GM19438 (cell line): ENCODE data around the gene NT5DC2.

Source experiments
- ATAC-seq: cut with Tn5 transposase; IDR thresholded peaks from one replicate; pipeline ENCODE4 v1.9.1; 2021; ENCODE audit warnings: low read depth; ENCODE audit not compliant: unreplicated experiment

NT5DC2 gene

DNA sequence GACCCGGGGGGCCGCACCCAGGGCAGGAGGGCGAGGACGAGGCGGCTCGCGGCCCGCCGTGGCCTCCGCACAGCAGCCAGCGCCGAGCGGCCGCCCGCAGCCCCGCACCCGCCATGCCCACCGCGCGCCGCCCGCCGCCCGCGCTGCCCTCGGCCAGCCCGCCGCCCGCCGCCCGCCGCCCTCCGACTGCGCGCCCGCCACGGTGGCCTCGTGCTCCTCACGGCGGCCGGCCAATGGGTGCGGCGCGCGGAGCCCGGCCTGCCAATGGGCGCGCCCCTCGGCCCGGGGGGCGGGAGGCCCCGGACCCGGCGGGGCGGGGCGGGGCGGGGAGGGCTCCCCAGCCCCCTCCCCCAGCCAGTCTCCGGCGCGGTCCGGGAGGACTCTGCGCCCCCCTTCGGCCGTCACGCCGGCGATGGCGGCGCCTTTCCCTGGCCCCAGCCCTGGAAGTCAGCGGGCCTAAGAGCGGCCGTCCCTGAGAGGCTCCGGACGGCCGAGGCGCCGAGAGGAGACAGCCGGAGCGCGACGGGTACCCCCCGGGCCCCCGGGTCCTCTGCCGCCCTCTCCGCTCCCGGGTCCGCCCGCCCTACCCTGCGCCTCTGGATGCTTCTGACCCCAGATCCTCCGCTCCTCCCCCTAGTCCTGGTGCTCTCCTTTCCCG is at the start of gene NT5DC2:
Gene NT5DC2, minus strand, starts transcription at position 235 of the 658 bp plus-strand sequence. Its CDS starts 120 bp downstream, at position 115.
- ATAC-seq, result no peak

DNA sequence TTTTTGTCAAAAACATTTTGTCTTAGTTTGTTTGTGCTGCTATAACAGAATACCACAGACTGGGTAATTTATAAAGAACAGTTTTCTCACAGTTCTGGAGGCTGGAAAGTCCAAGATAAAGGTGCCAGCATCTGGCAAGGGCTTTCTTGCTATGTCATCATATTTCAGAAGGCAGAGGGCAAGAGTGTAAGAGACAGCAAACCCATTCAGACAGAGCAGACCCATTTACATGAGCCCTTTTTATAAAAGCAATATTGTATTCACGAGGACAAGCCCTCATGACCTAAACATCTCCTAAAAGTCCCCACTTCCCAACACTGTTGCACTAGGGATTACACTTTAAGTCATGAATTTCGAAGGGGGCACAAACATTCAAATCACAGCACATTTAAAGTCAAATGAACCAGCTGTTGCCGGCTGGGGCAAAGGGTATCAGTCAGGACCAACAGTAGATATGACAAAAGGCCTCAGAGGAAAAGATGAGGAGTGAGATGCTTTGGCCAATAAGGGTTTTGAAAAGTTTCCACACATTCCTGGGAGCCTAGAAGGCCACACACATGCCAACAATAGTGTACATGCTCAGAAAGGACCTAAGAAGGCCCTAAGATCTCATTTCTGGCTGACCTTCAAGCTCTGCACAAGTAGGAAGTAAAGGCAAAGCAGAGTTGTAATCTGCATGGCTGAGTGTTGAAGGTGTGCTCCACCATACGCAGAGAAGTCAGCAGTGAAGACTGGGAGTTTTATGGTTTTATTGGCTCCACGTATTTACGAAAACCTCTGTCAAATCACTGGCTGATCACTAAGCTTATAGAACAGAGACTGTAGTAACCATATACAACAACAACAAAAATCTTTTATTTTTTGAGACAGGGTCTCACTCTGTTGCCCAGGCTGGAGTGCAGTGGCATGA is 40.7 kb upstream of the NT5DC2 start:
- ATAC-seq, result no peak

DNA sequence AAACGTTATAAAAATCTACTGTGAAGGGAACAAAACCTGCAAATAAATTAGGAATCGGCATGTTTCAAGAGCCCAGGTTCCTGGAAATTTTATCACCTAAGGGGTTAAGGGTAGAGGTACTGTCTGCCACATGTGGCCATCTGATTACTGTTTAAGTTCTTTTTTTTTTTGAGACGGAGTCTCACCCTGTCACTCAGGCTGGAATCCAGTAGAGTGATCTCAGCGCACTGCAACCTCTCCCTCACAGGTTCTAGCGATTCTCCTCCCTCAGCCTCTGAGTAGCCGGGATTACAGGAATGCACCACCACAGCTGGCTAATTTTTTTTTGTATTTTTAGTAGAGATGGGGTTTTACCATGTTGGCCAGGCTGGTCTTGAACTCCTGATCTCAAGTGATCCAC is 38.6 kb upstream of the NT5DC2 start:
- no peak for ATAC-seq

DNA sequence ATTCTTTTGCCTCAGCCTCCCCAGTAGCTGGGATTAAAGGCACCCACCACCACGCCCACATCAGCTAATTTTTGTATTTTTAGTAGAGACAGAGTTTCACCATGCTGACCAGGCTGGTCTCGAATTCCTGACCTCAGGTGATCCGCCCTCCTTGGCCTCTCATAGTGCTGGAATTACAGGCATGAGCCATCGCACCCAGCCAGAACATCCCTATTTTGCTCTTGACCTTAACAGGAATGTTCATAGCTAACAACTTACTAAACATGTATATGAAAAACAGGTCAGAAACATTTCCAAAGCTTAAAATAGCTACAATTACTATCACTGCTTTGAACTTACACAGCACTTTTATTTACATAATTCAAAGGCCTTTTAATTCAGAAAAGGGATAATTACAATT is 36.4 kb upstream of the NT5DC2 start:
- ATAC-seq, result no peak

DNA sequence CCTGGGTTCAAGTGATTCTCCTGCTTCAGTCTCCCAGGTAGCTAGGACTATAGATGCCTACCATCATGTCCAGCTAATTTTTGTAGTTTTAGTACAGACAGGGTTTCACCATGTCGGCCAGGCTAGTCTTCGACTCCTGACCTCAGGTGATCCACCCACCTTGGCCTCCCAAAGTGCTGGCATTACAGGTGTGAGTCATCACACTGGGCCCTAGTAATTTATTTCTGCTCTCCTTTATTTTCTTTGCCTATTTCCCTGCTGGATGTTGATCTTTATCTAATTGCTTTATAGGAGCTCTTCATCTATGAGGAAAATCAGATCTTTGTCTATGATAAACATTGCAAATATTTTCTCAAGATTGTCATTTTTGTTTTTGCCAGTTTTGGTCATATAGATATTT is 34.4 kb upstream of the NT5DC2 start:
- ATAC-seq, result no peak

DNA sequence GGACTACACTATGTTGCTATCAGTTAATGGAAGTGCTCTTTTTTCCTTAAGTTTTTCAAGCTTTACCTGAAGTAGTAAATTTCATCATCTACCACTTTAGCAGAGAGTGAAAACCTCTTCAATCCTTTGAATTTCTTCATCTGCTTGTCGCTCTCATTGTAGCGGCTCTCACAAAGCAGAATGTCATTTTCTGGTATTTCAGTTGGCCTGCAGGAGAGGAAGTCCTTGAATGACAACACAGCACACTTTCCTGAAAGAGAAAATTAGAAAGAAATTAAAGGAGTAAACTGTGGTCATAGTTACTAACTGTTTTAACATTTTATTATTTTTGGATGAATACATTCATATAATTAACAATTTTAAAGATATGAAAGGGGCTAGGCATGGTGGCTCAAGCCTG is 30.3 kb upstream of the NT5DC2 start:
- ATAC-seq, result no peak

DNA sequence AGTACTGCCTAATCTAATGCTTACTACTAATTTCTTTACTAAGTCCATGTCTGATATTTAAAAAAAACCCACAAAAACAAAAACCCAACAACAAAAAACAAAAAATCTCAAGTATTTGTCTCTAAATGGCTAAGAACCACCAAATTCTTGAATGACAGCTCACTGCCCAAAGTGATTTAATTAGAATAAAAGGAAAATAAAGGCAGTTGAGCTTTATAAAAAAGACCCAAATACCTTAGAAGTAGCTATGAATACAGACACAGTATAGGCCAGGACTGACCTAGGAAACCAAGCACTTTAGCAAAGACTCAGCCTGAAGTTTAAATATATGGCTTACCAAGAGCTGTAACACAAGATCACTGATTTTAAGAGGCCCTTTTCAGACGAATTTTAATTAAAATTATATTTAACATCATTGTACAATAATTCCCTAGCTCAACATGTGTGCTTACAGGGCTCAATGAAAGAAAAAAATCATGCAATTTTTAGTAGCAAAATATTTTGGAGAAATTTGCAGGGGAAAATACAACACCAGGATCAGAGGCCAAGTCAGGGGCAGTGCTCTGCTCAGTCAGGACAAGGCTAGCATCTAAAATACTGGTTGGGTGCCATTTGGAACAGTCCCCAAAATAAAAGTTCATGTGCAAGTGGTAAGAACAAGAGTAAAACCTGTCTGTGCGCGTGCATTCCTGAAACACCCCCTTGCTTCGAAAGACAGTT is 27.5 kb upstream of the NT5DC2 start:
- no peak for ATAC-seq

DNA sequence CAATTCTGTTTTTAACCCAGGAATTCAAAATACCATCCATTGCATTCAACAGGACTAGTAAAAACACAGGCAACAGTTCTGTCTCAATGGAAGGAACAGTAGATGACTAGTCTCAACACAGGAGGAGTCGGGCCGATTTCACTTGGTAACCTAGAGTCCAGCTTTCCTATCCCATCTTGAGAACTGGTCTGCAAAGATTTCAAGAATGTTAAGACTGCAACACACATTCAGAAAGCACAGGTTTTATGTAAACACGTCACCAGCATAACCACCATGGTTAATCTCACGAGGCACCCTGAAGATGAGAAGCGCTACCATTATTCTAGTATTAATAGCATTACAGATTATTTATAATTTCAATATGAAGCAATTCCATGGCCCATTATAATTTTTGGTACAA is 24.8 kb upstream of the NT5DC2 start:
- ATAC-seq, result no peak

DNA sequence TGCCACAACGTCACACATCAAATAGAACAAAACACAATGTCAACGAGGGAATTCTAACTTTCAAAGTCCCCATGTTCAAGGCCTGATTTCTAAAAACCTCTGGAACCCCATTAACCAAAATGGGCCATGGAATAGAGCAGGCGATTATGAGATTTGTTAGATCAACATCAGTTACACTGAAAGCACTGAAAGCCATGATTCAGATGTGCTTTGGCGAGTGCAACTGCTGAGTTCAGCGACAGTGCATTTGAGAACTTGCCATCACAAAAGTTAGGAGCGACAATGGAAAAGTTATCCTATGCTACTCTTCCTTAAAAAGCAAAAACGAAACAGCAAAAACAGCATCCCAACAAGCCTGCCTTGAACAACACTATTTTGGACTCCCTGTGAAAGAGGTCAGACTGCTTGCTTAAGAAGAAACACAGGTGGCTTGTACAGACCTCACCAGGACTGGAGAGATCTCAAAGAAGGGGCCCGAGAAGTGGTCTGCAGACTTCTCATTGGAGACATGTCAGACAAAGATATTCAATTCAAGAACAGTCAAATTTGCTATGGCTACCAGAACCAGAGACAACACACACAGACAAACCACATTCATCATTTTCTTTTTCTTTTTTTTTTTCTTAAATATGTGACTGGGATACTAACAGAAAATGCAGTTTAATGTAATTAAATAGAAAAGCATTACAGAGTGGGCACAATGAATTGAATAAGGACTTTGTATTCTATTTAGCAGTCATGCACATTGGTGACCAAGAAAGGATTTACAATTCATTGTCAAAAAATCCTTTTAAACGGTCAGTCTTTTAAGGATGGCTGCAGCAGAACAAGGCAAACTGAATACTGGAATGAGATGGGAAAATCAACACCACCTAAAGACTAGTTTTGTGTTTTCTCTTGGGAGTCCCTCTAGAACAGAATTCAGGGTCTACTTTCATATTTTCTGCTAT is 23.6 kb upstream of the NT5DC2 start:
- ATAC-seq, result no peak

DNA sequence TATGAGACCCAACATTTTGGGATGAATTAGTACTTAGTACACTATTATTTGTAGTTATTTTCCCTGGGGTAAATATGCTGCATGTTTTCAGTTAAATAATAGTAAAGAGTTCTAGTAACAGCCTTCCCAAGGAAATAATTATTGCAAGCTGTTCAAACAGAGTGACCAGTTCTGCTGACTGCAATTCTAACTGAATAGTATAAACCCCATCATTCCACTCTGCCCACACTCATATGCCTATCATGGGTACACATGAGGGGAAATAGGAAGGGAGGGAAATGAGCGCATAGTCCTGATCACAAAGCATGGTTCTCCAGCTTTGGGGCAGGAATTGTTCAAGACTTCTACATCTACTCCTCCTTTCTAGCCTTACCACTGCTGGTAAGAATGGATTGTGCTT is 21.4 kb upstream of the NT5DC2 start:
- no peak for ATAC-seq

DNA sequence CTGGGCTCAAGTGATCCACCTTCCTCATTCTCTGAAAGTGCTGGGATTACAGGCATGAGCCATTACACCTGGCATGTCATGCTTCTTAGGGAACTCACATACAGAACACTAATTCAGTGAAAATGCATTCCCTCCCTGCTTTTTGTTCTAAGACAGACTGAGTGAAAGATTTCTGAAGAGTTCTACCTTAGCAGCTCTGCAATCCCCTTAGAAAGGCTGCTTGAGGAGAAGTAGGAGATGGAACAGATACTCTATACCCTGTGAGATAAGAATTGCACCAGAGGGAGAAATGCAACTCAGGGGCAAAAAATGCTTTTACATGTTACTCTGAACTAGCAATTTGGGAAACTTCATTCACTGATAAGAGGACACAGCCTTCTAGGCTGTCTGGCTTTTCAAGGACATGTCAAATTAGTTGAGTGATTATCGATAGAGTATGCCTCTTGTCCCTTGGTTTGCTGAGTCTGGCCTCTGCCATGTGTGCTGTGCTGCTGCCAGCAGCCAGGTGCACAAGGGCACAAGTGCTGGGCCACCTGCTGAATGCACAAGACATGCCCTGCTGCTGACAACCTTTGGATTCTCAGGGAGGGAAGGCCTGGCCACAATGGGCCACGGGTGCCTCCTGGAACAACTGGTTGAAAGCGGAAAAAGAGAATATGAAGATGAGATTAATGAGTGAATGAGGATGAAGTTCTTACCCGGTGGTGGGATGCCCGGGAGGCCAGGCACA is 20.5 kb upstream of the NT5DC2 start:
- ATAC-seq, result no peak

DNA sequence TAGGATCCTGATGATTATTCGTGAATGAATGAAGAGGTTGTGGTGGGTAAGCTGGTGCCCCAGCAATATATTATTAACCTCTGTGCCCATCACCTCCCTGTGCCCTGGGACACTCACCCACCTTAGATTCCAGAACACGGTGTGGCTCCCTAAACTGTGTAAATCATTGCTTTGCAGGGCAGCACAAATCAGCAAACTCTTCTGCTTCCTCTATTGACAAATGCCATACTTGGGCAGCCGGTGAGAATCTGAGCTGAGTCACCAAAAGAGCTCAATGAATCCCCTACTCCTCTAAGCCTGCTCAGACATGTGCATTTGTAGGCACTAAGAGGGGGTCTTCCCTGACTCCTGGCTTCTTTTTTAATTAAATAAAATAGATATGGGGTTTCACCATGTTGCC is 18.4 kb upstream of the NT5DC2 start:
- ATAC-seq, result no peak

DNA sequence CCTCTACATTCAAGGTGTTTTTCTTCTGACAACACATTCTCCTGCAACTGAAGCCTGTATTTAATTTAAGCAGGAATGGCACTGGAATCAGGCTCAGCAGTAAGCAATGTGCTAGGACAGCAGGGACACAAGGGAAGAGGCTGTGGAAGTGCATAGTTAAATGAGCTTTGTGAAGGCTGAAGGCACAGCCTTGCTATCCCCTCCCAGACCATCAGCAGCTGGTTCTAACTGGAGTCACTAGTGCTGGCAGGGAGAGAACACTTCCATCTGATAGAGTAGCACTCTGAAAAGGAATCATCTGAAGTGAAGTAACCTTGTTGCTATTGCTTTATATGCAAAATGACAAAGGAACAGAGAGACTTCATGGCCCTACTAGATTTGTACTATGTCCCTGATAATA is 17.5 kb upstream of the NT5DC2 start:
- ATAC-seq, result no peak

DNA sequence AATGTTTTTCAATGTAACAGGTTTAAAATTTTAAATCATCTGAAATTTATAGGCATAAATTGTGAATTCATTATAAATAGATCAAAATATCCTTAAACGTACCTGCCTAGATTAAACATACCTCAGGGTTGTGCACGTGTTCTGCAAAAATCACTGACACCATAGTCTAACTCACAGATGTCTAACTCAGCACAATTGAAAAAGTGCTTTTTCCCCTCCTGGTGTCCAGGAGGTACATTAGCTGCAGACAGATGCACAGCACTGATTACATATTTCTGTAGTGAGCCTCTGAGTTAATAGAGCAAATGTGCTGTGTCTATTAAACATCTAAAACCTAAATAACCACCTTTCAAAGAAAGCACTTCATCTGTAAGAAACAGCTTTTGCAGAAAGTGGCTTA is 13.5 kb upstream of the NT5DC2 start:
- no peak for ATAC-seq

DNA sequence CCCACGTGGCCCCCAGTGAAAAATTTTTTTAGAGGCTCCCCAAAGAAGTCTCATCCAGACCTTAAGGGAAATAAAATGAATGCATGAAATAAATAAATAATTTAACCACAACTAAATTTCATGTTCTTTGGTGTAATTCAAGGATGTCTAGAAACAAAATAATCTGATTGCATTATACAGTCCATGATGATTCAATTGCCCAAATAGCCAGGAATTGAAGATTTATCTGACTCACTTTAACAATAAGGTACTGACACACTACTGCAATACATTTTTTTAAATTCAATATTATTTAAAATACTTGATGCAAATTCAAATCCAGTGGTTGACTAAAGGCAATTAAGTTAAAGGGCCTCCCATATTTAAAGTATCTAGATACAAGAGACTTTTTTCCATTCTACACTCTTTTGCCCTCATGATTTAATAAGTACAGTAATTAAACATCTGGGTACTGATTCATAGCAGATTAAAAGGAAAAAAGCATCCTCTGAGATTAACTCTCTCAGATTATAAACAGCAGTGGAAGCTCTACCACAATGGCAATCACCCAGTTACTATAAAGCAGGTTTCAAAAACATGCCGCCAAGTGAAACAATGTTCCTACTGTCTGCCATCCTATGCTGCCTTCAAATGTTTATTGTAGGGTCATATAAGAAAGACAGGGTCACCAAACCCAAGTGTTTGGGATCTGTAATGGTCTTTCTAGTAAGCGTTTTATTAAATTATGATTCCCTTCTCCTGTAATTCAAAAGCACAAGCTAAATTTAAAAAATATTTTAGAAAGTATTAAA is 12.6 kb upstream of the NT5DC2 start:
- ATAC-seq, result no peak

DNA sequence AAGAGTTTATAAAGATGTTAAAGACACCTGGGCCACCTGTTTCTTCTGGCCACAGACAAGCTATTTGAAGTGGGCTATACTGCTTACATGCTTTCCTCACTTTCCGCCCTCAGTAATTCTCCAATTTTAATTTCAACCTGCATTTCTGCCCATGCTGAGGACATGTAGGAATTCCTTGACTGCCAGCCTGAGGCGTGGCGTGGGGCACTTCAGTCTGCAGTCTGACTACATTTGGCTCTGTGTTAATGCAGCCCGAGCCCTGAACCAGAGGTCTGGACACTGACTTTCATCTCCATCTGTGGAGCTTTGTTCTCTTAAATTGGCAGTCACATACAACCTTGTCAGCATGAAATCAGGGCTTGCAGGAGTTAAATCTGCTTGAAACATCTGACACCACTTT is 11.3 kb upstream of the NT5DC2 start:
- ATAC-seq, result no peak

DNA sequence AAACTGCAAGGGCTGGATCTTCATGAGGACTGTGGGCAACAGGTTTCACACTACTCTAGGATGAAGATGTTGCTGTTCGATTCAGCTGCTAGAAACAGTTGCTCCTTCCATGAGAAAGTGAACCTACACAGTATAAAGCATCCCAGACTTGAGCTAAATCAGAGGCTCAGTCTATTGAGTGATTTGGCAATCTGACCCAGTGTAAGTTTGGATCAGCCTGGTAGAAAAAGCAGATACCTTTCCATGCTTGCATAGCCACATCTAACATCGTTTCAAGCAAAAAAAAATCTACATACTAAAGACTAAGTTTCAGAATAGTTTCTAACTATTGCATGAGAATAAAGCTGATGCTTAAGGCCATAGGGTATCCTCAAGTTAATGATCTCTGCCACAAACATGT is 7.4 kb upstream of the NT5DC2 start:
- ATAC-seq, result no peak

DNA sequence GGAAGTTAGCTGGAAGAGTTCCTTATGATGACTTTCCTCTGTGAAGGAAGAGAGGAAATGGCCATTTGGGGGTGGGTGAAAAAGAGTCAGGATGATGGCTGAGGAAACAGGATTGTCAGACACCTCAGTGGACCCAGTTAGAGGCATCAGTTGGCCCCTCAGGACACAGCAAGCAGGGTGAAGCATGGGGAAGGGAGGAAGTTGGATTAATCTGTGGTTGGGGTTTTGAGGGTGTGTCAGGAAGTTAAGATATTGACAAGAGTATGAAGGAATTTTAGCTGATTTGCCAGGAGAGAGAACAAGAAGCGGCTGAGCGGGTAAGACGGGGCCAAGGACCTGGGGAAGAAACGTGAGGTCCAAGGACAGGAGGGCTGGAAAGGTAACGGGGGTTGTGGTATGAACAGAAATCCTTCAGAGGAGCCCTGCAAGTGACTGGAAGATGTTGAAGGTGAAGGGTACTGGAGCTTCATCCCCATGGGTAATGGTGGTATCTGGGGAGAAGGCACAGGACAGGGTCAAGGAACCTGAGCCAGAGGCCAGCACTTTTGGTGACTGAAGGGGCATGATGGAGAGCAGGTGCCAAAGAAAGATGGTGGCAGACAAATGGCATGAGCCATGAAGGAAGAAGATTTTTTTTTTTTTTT is 5.5 kb upstream of the NT5DC2 start:
- no peak for ATAC-seq
